Parathyroid adenoma (tissue), 2 donors: ENCODE measurements around the gene SLC10A3.

Source experiments
- H2AFZ ChIP-seq: fragments of 300-600 bp; sonication (generic); one replicate; pipeline ENCODE4 v1.7.0; 2017; ENCODE audit warnings: antibody characterized with exemption, mild to moderate bottlenecking
- H3K27ac ChIP-seq: fragments of 300-600 bp; sonication (generic); one replicate; pipeline ENCODE4 v1.7.0; 2017
- H3K27me3 ChIP-seq: fragments of 300-600 bp; sonication (generic); one replicate; pipeline ENCODE4 v1.7.0; 2017; ENCODE audit warnings: low read length; ENCODE audit not compliant: control insufficient read depth, insufficient read depth
- H3K36me3 ChIP-seq: fragments of 300-600 bp; sonication (generic); one replicate; pipeline ENCODE4 v1.7.0; 2017; ENCODE audit warnings: low read length; ENCODE audit not compliant: control insufficient read depth, insufficient read depth
- H3K4me1 ChIP-seq: fragments of 300-600 bp; sonication (generic); one replicate; pipeline ENCODE4 v1.7.0; 2017; ENCODE audit warnings: control low read depth
- H3K4me2 ChIP-seq: fragments of 300-600 bp; sonication (generic); one replicate; pipeline ENCODE4 v1.7.0; 2017; ENCODE audit warnings: low read length
- H3K4me3 ChIP-seq: fragments of 300-600 bp; sonication (generic); one replicate; pipeline ENCODE4 v1.7.0; 2017; ENCODE audit warnings: low read depth, low read length
- H3K79me2 ChIP-seq: fragments of 300-600 bp; sonication (generic); one replicate; pipeline ENCODE4 v1.7.0; 2017; ENCODE audit warnings: control low read depth
- H3K9ac ChIP-seq: fragments of 300-600 bp; sonication (generic); one replicate; pipeline ENCODE4 v1.7.0; 2017; ENCODE audit warnings: mild to moderate bottlenecking
- H3K9me3 ChIP-seq: fragments of 300-600 bp; sonication (generic); one replicate; pipeline ENCODE4 v1.7.0; 2017; ENCODE audit warnings: low read length; ENCODE audit not compliant: control insufficient read depth
- TF ChIP-seq, protein P1 (sequence below): fragments of 300-600 bp; sonication (generic); IDR thresholded peaks from one replicate; pipeline ENCODE4 v1.7.0; 2017; ENCODE audit warnings: antibody characterized with exemption, mild to moderate bottlenecking
- donor health status: primary hyperparathyroidism.

SLC10A3 gene

DNA sequence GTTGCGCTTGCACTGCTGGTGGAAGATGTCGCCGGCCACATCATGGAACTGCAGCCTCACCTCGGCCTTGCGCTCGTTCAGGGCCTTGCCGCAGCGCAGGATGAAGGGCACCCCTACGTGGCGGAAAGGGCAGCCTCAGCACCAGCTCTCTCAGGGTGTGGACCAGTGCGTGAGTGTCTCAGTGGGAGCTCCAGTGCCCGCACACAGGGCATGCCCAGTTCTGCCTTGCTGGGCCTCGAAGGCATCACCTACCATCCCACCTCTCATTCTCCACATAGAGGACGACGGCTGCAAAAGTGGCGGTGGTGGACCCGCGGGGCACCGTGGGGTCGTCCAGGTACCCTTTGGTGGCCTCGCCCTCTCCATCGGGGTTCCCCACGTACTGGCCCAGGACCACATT is 42.3 kb upstream of the SLC10A3 start:
- H2AFZ ChIP-seq: no peak overlapping the region
- H3K9me3 ChIP-seq: no peaks in the 10 kb centered on the region
- H3K27me3 ChIP-seq: no peaks in the 10 kb centered on the region
- H3K4me1 ChIP-seq: no peaks in the 10 kb centered on the region
- H3K36me3 ChIP-seq: no peaks in the 10 kb centered on the region
- no peak overlapping the region for H3K27ac ChIP-seq
- H3K9ac ChIP-seq: no peak overlapping the region
- TF ChIP-seq, protein P1, sequence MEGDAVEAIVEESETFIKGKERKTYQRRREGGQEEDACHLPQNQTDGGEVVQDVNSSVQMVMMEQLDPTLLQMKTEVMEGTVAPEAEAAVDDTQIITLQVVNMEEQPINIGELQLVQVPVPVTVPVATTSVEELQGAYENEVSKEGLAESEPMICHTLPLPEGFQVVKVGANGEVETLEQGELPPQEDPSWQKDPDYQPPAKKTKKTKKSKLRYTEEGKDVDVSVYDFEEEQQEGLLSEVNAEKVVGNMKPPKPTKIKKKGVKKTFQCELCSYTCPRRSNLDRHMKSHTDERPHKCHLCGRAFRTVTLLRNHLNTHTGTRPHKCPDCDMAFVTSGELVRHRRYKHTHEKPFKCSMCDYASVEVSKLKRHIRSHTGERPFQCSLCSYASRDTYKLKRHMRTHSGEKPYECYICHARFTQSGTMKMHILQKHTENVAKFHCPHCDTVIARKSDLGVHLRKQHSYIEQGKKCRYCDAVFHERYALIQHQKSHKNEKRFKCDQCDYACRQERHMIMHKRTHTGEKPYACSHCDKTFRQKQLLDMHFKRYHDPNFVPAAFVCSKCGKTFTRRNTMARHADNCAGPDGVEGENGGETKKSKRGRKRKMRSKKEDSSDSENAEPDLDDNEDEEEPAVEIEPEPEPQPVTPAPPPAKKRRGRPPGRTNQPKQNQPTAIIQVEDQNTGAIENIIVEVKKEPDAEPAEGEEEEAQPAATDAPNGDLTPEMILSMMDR: no peak
- no peaks in the 10 kb centered on the region for H3K79me2 ChIP-seq
- no peak overlapping the region for H3K4me2 ChIP-seq
- H3K4me3 ChIP-seq: no peak overlapping the region

DNA sequence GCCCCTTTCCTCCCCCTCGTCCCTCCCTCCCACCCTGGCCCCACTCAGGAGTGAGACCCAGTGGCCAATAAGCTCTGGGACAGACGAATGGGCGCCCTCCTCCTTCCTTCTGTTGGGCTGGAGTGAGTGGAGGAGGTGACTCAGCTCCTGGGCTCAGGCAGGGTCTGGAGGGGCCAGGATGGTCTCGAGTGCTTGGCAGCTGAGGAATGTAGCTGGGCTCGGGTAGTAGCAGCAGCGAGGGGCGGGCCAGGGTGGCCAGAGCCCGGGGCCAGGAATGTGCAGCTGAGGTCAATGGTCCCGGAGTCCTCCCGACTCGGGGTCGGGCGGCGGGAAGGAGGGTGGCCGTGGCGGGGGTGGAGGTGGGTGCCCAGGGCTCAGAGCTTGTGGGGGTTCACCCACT is 41.2 kb upstream of the SLC10A3 start:
- Histone ChIP-seq H2AFZ (no peak overlapping the region), H3K4me1 (peaks cover 3% of the 10 kb centered on the region), H3K4me2 (no peak overlapping the region), H3K27me3 (no peaks in the 10 kb centered on the region), H3K9me3 (no peaks in the 10 kb centered on the region), H3K79me2 (no peaks in the 10 kb centered on the region), H3K27ac (no peak overlapping the region), H3K36me3 (no peaks in the 10 kb centered on the region), H3K9ac (no peak overlapping the region), H3K4me3 (no peak overlapping the region)
- TF ChIP-seq, protein P1: no peak

DNA sequence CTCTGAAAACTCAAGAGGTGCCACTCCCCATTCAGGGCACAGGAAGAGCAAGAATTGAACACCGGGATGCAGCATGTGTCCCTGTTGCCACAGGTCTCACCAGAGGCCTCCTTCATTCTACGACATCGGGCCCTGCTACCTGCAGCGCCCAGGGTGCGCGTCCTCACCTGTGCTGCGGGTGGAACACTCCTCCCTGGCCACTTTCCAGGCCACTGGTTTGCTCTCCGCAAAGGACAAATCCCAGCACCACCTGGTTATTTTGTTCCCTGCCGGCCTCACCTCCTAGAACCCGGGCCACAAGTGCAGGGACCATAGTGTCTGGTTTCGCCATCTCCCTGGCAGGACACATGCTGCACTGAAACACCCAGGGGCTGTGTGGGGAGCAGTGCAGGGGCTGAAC is 39.9 kb upstream of the SLC10A3 start:
- H3K4me1 ChIP-seq: peaks cover 3% of the 10 kb centered on the region

DNA sequence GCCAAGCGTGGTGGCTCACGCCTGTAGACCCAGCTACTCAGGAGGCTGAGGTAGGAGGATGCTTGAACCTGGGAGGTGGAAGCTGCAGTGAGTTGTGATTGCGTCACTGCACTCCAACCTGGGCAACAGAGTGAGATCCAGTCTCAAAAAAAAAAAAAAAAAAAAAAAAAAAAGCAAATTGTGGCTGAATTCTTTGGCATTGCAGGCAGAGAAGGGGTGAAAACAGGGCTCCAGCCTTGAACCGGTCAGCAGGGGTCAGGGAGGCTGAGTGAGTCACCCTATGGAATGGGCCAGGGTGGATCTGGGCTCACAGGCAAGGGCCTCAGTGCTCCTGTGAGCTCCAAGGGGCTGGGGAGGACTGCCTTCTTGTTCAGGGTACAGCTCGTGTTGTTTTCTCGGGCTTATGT is 38.8 kb upstream of the SLC10A3 start:
- Histone ChIP-seq H3K79me2 (no peaks in the 10 kb centered on the region), H3K27me3 (no peaks in the 10 kb centered on the region), H3K4me1 (peaks cover 3% of the 10 kb centered on the region), H3K36me3 (no peaks in the 10 kb centered on the region), H3K9me3 (no peaks in the 10 kb centered on the region), H3K27ac (no peak overlapping the region), H2AFZ (no peak overlapping the region), H3K9ac (no peak overlapping the region), H3K4me2 (no peak overlapping the region), H3K4me3 (no peak overlapping the region)
- TF ChIP-seq, protein P1: no peak

More for the DNA sequence above, 39.9 kb upstream of the SLC10A3 start:
- Histone ChIP-seq H3K36me3 (no peaks in the 10 kb centered on the region), H2AFZ (no peak overlapping the region), H3K9ac (no peak overlapping the region), H3K27ac (no peak overlapping the region), H3K4me2 (no peak overlapping the region), H3K27me3 (no peaks in the 10 kb centered on the region), H3K9me3 (no peaks in the 10 kb centered on the region), H3K4me3 (no peak overlapping the region), H3K79me2 (no peaks in the 10 kb centered on the region)
- TF ChIP-seq, protein P1: no peak

DNA sequence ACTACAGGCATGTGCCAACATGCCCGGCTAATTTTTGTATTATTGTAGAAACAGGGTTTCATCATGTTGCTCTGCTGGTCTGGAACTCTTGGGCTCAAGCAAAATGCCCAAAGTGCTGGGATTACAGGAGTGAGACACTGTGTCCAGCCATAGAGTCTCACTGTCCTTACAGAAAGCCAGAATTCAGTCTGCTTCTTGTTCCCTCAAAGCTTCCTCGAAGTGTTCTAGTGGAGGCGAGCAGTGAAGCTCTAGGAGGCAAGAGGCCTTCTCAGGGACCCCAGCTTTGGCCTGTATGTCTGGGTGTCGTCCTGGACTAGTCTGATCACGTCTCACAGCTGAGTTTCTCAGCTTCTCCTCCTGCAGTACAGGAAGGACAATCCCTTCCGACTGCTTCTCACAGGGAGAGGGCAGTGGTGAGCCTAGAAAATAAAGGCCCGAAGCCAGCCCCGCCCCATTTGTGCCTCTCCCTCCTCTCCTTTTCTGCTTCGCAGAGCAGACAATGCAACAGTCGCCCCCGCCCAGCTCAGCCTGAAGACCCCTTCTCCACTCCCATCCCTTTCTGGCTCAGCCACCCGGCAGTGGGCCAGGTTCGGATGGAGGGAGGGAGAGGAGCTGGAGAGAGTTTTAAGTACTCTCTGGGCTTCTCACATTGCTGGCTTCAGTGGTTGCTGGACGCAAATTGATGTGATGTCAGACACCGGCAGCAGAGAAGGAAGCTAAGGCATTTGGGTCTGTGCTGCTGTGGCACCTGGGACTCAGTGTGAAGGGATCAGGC is 36.7 kb upstream of the SLC10A3 start:
- Histone ChIP-seq H3K4me2 (peak overlapping the region; percentile 52), H3K27me3 (no peaks in the 10 kb centered on the region), H3K36me3 (no peaks in the 10 kb centered on the region), H3K79me2 (no peaks in the 10 kb centered on the region), H3K4me3 (peak overlapping the region; percentile 33), H2AFZ (peak overlapping the region; percentile 83), H3K9me3 (no peaks in the 10 kb centered on the region), H3K9ac (no peak overlapping the region), H3K27ac (peak overlapping the region; percentile 39), H3K4me1 (peaks cover 3% of the 10 kb centered on the region)
- TF ChIP-seq, protein P1: peak; percentile 40
